DOHH2 (cell line): ENCODE data around the gene AIG1.

ENCODE experiments used
- CTCF ChIP-seq: fragments of 200-600 bp; sonication (generic); IDR thresholded peaks from one replicate; pipeline ENCODE4 v1.5.1; 2014; ENCODE audit warnings: antibody characterized with exemption, mild to moderate bottlenecking, low read depth, low read length; ENCODE audit not compliant: poor library complexity, severe bottlenecking
- EZH2phosphoT487 ChIP-seq: fragments of 200-600 bp; sonication (generic); IDR thresholded peaks from 2 replicates; pipeline ENCODE4 v1.6.1; 2017; ENCODE audit warnings: borderline replicate concordance, mild to moderate bottlenecking, antibody characterized with exemption, low read length, moderate library complexity, mixed read lengths

DNA sequence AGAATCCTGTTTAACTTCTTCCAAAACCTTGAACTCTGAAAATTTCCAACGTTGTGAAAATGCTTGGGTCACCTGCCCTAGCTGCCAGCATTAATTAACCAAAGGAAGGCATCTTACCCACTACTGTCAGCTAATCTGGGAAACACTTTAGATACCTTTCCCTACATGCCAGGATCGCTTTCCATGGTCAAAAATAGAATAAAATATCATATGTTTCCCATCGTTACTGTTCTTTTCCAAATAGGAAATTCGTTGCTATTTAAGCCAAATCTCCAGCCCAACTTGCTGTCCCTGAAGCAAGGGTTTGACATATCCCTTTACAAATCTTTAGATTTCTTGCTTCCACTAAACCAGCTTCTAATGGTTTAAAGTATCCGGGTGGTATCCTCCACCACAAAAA is 157.5 kb downstream of the AIG1 start:
- no peak for TF ChIP-seq CTCF
- TF ChIP-seq EZH2phosphoT487, result no peak
